ENCODE data around the gene ZMYM2.
"Not testable (repeated sequence)": the region's sequence is repeated elsewhere in the genome, so short reads cannot be mapped to it uniquely, and the experiment has no call there.

Gene ZMYM2

DNA sequence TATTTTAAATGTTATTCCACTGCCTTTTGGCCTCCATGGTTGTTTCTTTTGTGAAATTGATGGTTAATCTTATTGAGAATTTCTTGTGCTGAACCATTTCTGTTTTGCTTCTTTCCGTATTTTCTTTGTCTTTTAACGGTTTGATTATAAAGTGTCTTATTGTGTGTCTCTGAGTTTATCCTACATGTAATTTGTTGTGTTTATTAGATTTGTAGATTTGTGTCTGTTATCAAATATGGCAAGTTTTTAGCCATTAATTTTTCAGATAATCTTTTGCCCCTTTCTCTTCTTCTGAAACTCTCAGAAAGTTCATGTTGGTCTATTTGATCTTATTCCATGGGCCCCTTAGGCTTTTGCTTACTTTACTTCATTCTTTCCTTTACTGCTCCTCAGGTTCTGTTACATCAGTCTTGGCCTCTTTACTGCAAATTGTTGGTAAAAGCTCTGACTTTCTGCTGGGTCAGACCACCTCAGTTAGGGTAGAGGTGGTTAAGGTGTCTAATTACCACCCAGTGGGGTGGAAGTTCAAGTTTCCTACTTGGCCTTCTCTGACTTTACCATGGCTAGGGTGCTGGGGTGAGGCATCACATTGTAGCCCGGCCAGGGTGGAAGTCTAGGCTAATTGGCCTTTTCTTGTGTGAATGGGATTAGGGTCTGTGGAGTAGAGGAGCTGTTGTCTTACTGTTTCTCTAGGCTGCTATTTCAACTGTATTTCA is 58.3 kb downstream of the ZMYM2 start:
- Histone ChIP-seq H3K27me3 (ENCODE audit: insufficient read depth, low read length) (no peaks in the 10 kb centered on the region), H3K4me1 (ENCODE audit: control insufficient read depth, insufficient read depth, low read length, unreplicated experiment) (no peaks in the 10 kb centered on the region), H3K79me2 (ENCODE audit: control insufficient read depth, insufficient read depth, low read length, unreplicated experiment) (peaks cover 29% of the 10 kb centered on the region), H3K27ac (ENCODE audit: low read depth, low read length) (no peak overlapping the region), H3K36me3 (ENCODE audit: insufficient read depth, low read length) (peaks cover 54% of the 10 kb centered on the region), H3K4me3 (ENCODE audit: low read depth, low read length) (no peak overlapping the region), H2AFZ (ENCODE audit: low read length, unreplicated experiment) (no peak overlapping the region)

GRCh38 chr13:20017365-20017711 is 58.8 kb downstream of the ZMYM2 start:
- H2AFZ ChIP-seq (ENCODE audit: low read length, unreplicated experiment) = no peak overlapping the region

DNA sequence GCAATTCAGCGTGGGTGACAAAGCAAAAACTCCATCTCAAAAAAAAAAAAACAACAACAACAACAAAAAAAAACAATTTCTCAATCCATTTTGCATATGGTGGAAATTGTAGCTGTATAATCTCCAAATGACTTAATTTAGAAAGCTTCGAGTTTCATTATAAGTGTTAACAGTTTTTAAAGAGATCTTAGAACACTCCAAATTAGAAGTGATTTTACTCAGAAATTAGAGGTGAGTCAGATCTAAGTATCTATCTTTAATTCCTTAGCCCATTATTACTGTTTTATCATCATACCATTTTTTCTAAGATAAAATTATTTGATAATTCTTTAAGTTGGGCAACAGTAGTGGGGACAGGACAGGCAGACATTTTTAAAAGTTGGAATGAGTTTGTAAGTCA is 60.5 kb downstream of the ZMYM2 start:
- H3K27ac ChIP-seq (ENCODE audit: low read depth, low read length) = no peak overlapping the region
- no peaks in the 10 kb centered on the region for H3K4me1 ChIP-seq (ENCODE audit: control insufficient read depth, insufficient read depth, low read length, unreplicated experiment)
- H3K4me3 ChIP-seq (ENCODE audit: low read depth, low read length) = no peak overlapping the region
- H2AFZ ChIP-seq (ENCODE audit: low read length, unreplicated experiment) = no peak overlapping the region
- no peaks in the 10 kb centered on the region for H3K27me3 ChIP-seq (ENCODE audit: insufficient read depth, low read length)
- peaks cover 35% of the 10 kb centered on the region for H3K36me3 ChIP-seq (ENCODE audit: insufficient read depth, low read length)
- peaks cover 22% of the 10 kb centered on the region for H3K79me2 ChIP-seq (ENCODE audit: control insufficient read depth, insufficient read depth, low read length, unreplicated experiment)

More at GRCh38 chr13:20017365-20017711, 58.8 kb downstream of the ZMYM2 start:
- Histone ChIP-seq H3K4me1 (ENCODE audit: control insufficient read depth, insufficient read depth, low read length, unreplicated experiment) (no peaks in the 10 kb centered on the region), H3K4me3 (ENCODE audit: low read depth, low read length) (no peak overlapping the region), H3K79me2 (ENCODE audit: control insufficient read depth, insufficient read depth, low read length, unreplicated experiment) (peaks cover 29% of the 10 kb centered on the region), H3K27me3 (ENCODE audit: insufficient read depth, low read length) (no peaks in the 10 kb centered on the region), H3K36me3 (ENCODE audit: insufficient read depth, low read length) (peaks cover 51% of the 10 kb centered on the region), H3K27ac (ENCODE audit: low read depth, low read length) (no peak overlapping the region)

DNA sequence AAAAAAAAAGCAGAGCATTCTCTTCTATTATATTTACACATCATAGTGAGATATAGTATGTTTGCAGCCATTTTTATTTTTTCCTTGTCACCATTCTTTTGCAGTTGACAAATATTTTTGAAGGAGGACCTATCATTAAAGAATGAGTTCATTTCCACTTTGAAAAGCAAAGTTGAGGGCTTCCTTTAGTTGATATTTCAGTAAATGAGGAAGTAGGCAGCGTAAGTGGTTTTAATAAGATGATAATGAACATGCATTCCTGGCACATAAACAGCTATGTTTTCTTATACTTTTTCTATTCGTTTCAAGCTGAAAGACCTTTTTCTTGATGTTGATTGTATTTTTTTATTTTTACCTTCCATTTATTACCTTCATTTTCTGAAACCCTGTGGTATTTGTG is 66.2 kb downstream of the ZMYM2 start:
- Histone ChIP-seq H3K4me1 (ENCODE audit: control insufficient read depth, insufficient read depth, low read length, unreplicated experiment) (no peaks in the 10 kb centered on the region), H3K4me3 (ENCODE audit: low read depth, low read length) (no peak overlapping the region), H3K27me3 (ENCODE audit: insufficient read depth, low read length) (no peaks in the 10 kb centered on the region), H3K79me2 (ENCODE audit: control insufficient read depth, insufficient read depth, low read length, unreplicated experiment) (no peaks in the 10 kb centered on the region), H3K27ac (ENCODE audit: low read depth, low read length) (no peak overlapping the region), H2AFZ (ENCODE audit: low read length, unreplicated experiment) (no peak overlapping the region), H3K36me3 (ENCODE audit: insufficient read depth, low read length) (peaks cover 12% of the 10 kb centered on the region; the same call in 1 of the 2 replicates)

GRCh38 chr13:20028953-20029352 is 70.4 kb downstream of the ZMYM2 start:
- H3K4me3 ChIP-seq (ENCODE audit: low read depth, low read length) = no peak overlapping the region
- no peak overlapping the region for H2AFZ ChIP-seq (ENCODE audit: low read length, unreplicated experiment)
- no peak overlapping the region for H3K27ac ChIP-seq (ENCODE audit: low read depth, low read length)
- H3K27me3 ChIP-seq (ENCODE audit: insufficient read depth, low read length) = no peaks in the 10 kb centered on the region
- H3K4me1 ChIP-seq (ENCODE audit: control insufficient read depth, insufficient read depth, low read length, unreplicated experiment) = no peaks in the 10 kb centered on the region
- H3K36me3 ChIP-seq (ENCODE audit: insufficient read depth, low read length) = peaks cover 26% of the 10 kb centered on the region
- no peaks in the 10 kb centered on the region for H3K79me2 ChIP-seq (ENCODE audit: control insufficient read depth, insufficient read depth, low read length, unreplicated experiment)

GRCh38 chr13:20033486-20033885 is 75.0 kb downstream of the ZMYM2 start:
- Histone ChIP-seq H3K79me2 (ENCODE audit: control insufficient read depth, insufficient read depth, low read length, unreplicated experiment) (peaks cover 4% of the 10 kb centered on the region), H3K27ac (ENCODE audit: low read depth, low read length) (no peak overlapping the region), H3K4me3 (ENCODE audit: low read depth, low read length) (no peak overlapping the region), H3K27me3 (ENCODE audit: insufficient read depth, low read length) (no peaks in the 10 kb centered on the region), H2AFZ (ENCODE audit: low read length, unreplicated experiment) (no peak overlapping the region), H3K4me1 (ENCODE audit: control insufficient read depth, insufficient read depth, low read length, unreplicated experiment) (no peaks in the 10 kb centered on the region), H3K36me3 (ENCODE audit: insufficient read depth, low read length) (peaks cover 31% of the 10 kb centered on the region)

DNA sequence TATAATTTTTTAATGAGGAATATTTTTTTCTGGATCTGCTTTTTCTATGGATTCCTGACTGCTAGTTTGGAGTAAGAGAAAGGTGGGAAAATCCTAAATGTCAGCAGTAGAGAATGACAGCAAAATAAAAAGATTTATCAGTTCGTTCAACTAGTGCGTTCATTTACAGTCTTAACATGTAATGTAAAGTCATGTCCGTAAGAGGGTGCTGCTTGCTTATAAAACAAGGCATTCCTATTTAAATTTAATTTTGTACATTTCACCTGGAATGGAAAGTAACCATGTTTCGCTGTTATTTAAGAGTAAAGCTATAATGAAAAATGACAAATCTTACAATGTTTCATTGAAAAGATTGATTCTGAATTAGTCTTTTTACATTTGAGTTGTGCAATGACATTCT is 76.6 kb downstream of the ZMYM2 start:
- Histone ChIP-seq H3K36me3 (ENCODE audit: insufficient read depth, low read length) (peaks cover 34% of the 10 kb centered on the region), H2AFZ (ENCODE audit: low read length, unreplicated experiment) (no peak overlapping the region), H3K79me2 (ENCODE audit: control insufficient read depth, insufficient read depth, low read length, unreplicated experiment) (peaks cover 15% of the 10 kb centered on the region), H3K4me3 (ENCODE audit: low read depth, low read length) (no peak overlapping the region), H3K27ac (ENCODE audit: low read depth, low read length) (no peak overlapping the region), H3K27me3 (ENCODE audit: insufficient read depth, low read length) (no peaks in the 10 kb centered on the region), H3K4me1 (ENCODE audit: control insufficient read depth, insufficient read depth, low read length, unreplicated experiment) (no peaks in the 10 kb centered on the region)

GRCh38 chr13:20037908-20038307 is 79.4 kb downstream of the ZMYM2 start:
- Histone ChIP-seq H2AFZ (ENCODE audit: low read length, unreplicated experiment) (no peak overlapping the region), H3K4me1 (ENCODE audit: control insufficient read depth, insufficient read depth, low read length, unreplicated experiment) (no peaks in the 10 kb centered on the region), H3K27ac (ENCODE audit: low read depth, low read length) (no peak overlapping the region), H3K27me3 (ENCODE audit: insufficient read depth, low read length) (no peaks in the 10 kb centered on the region), H3K36me3 (ENCODE audit: insufficient read depth, low read length) (peaks cover 29% of the 10 kb centered on the region), H3K4me3 (ENCODE audit: low read depth, low read length) (no peak overlapping the region), H3K79me2 (ENCODE audit: control insufficient read depth, insufficient read depth, low read length, unreplicated experiment) (peaks cover 25% of the 10 kb centered on the region)

DNA sequence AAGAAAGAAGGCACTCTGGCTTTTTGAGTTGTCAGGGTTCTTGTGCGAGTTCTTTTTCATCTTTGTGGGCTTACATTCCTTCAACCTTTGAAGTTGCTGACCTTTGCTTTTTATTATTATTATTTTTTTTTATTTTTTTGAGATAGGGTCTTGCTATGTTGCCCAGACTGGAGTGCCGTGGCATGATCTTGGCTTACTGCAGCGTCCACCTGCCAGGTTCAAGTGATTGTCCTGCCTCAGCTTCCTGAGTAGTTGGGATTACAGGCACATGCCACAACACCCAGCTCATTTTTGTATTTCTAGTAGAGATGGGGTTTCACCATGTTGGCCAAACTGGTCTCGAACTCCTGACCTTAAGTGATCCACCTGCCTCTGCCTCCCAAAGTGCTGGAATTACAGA is 84.1 kb downstream of the ZMYM2 start:
- not testable (repeated sequence) for H2AFZ ChIP-seq (ENCODE audit: low read length, unreplicated experiment); H3K4me1 ChIP-seq (ENCODE audit: control insufficient read depth, insufficient read depth, low read length, unreplicated experiment); H3K27me3 ChIP-seq (ENCODE audit: insufficient read depth, low read length); H3K4me3 ChIP-seq (ENCODE audit: low read depth, low read length); H3K27ac ChIP-seq (ENCODE audit: low read depth, low read length)
- Histone ChIP-seq H3K36me3 (ENCODE audit: insufficient read depth, low read length) (peaks cover 12% of the 10 kb centered on the region), H3K79me2 (ENCODE audit: control insufficient read depth, insufficient read depth, low read length, unreplicated experiment) (peaks cover 29% of the 10 kb centered on the region)

DNA sequence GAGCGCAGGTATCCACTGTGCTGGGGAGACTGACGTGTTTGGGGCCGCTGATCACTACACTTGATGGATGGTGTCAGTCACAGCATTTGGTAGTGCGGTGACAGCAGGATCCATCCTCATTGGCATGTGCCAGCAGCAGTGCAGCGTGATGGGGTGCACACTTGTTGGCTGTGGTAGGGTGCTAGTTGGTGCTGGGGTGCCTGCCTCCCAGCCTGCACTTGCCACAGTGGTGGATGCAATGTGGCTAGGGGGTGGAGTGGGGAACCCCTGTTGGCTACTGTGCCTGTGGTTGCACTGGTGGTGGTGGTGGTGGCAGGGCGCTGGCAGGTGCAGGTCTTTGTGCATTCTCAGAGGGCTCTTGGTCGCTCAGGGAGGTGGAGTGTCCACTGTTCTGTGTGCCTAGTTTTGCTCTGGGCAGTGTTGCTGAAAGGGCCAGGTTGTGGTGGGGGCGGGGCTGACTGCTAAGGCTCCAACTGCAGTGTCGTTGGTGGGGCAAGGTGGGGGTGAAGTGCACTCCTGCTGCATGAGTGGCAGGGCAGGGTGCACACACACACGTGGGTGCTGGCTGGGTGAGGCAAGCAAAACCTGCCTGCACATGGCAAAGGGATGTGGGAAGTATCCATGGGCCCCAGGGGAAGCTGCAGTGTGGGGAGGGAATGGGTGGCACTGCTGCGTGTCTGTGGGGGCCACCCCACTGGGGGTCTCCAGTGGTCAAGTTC is 84.8 kb downstream of the ZMYM2 start:
- H2AFZ ChIP-seq (ENCODE audit: low read length, unreplicated experiment) = no peak overlapping the region
- no peaks in the 10 kb centered on the region for H3K27me3 ChIP-seq (ENCODE audit: insufficient read depth, low read length)
- peaks cover 6% of the 10 kb centered on the region; the same call in 1 of the 2 replicates for H3K36me3 ChIP-seq (ENCODE audit: insufficient read depth, low read length)
- H3K27ac ChIP-seq (ENCODE audit: low read depth, low read length) = no peak overlapping the region
- no peaks in the 10 kb centered on the region for H3K4me1 ChIP-seq (ENCODE audit: control insufficient read depth, insufficient read depth, low read length, unreplicated experiment)
- H3K4me3 ChIP-seq (ENCODE audit: low read depth, low read length) = no peak overlapping the region
- peaks cover 25% of the 10 kb centered on the region for H3K79me2 ChIP-seq (ENCODE audit: control insufficient read depth, insufficient read depth, low read length, unreplicated experiment)

- Histone ChIP-seq H3K79me2 (ENCODE audit: control insufficient read depth, insufficient read depth, low read length, unreplicated experiment) (peaks cover 20% of the 10 kb centered on the region), H3K4me3 (ENCODE audit: low read depth, low read length) (no peak overlapping the region), H3K4me1 (ENCODE audit: control insufficient read depth, insufficient read depth, low read length, unreplicated experiment) (peaks cover 5% of the 10 kb centered on the region), H3K27ac (ENCODE audit: low read depth, low read length) (no peak overlapping the region), H2AFZ (ENCODE audit: low read length, unreplicated experiment) (no peak overlapping the region), H3K36me3 (ENCODE audit: insufficient read depth, low read length) (peaks cover 2% of the 10 kb centered on the region; the same call in 1 of the 2 replicates), H3K27me3 (ENCODE audit: insufficient read depth, low read length) (no peaks in the 10 kb centered on the region)
Observed at GRCh38 chr13:20044086-20044485, 85.6 kb downstream of the ZMYM2 start.

All from ACC112 (cell line).